Retinal pigment epithelial cell (primary cell): ENCODE measurements around the gene ZNF256.
A peak's percentile ranks its signal among the peaks of the same experiment; 100 is the strongest.

Experiments
- DNase-seq: peaks from one replicate; pipeline ENCODE4 v3.0.0-alpha.2; 2010; ENCODE audit warnings: low read depth
- H3K4me3 ChIP-seq: 2 replicates; pipeline ENCODE4 v1.5.1; 2011; ENCODE audit warnings: mild to moderate bottlenecking, low read length, control low read depth, moderate library complexity
- CTCF ChIP-seq: conservative IDR thresholded peaks from 2 replicates; pipeline ENCODE4 v1.5.1; 2011; ENCODE audit warnings: low read depth, low read length, control low read depth, inconsistent platforms

The ZNF256 gene

GRCh38 chr19:57947419-57948134, at the start of gene ZNF256:
ZNF256 (minus strand) TSS chr19:57947706; CDS start chr19:57947474, 232 bp downstream.
- DNase-seq = peak; percentile 87
- H3K4me3 ChIP-seq = peak within 1 kb of the TSS; percentile 82
- peak; percentile 65 for TF ChIP-seq CTCF

- no peak overlapping the region for H3K4me3 ChIP-seq
- no peak for DNase-seq
- no peak for TF ChIP-seq CTCF
Observed at GRCh38 chr19:57992841-57993240, 45.3 kb upstream of the ZNF256 start.

GRCh38 chr19:57978586-57979289, 31.2 kb upstream of the ZNF256 start:
- no peak overlapping the region for H3K4me3 ChIP-seq
- no peak for TF ChIP-seq CTCF
- no peak for DNase-seq

GRCh38 chr19:57974434-57974833, 26.9 kb upstream of the ZNF256 start, which contains the start of gene C19orf18:
C19orf18 (minus strand) TSS chr19:57974534; CDS start chr19:57974432, 102 bp downstream.
- no peak for DNase-seq
- no peak for TF ChIP-seq CTCF
- H3K4me3 ChIP-seq = no peak within 1 kb of the TSS

GRCh38 chr19:57964761-57965160, 17.3 kb upstream of the ZNF256 start:
- TF ChIP-seq CTCF = no peak
- no peak for DNase-seq
- no peak overlapping the region for H3K4me3 ChIP-seq

GRCh38 chr19:57961785-57962184, 14.3 kb upstream of the ZNF256 start:
- DNase-seq = no peak
- no peak for TF ChIP-seq CTCF
- H3K4me3 ChIP-seq = no peak overlapping the region

GRCh38 chr19:57954996-57955395, 7.5 kb upstream of the ZNF256 start:
- no peak for TF ChIP-seq CTCF
- DNase-seq = no peak
- no peak overlapping the region for H3K4me3 ChIP-seq
